Lung (tissue), 12 donors: ENCODE measurements around the gene PELI2. TPM values are rescaled to one million over a fixed set of nuclear protein-coding genes. Genes with fewer than 3 reads are reported as not detected.

Experiments used
- ATAC-seq: fragments of 200-7000 bp; cut with Tn5 transposase; one replicate; pipeline ENCODE4 v1.9.1; 2020; ENCODE audit warnings: moderate number of reproducible peaks; ENCODE audit not compliant: insufficient read depth, low FRiP score
- DNase-seq, 3 donors: peaks; one replicate each; pipeline ENCODE4 v3.0.0-alpha.2; 2013 to 2017
- H3K27ac ChIP-seq, 2 donors: one replicate each; pipeline ENCODE4 v1.5.1; 2013; ENCODE audit warnings: mild to moderate bottlenecking in 2 of 2, moderate library complexity in 2 of 2, control low read depth in 1 of 2, inconsistent platforms in 1 of 2, low read depth in 1 of 2, low read length in 1 of 2
- H3K27me3 ChIP-seq, 3 donors: one replicate each; pipeline ENCODE4 v1.5.1; 2013; ENCODE audit warnings: low read length in 2 of 3; ENCODE audit not compliant: control insufficient read depth in 3 of 3, insufficient read depth in 3 of 3
- H3K36me3 ChIP-seq, 4 donors: one replicate each; pipeline ENCODE4 v1.5.1; 2013; ENCODE audit warnings: low read length in 4 of 4, mild to moderate bottlenecking in 1 of 4, moderate library complexity in 1 of 4; ENCODE audit not compliant: control insufficient read depth in 4 of 4, insufficient read depth in 4 of 4
- H3K4me1 ChIP-seq, 5 donors: one replicate each; pipeline ENCODE4 v1.5.1; 2013; ENCODE audit warnings: low read length in 5 of 5, mild to moderate bottlenecking in 2 of 5, moderate library complexity in 1 of 5; ENCODE audit not compliant: control insufficient read depth in 5 of 5, insufficient read depth in 5 of 5
- H3K4me3 ChIP-seq: one replicate; pipeline ENCODE4 v1.5.1; 2013; ENCODE audit warnings: mild to moderate bottlenecking, control low read depth, moderate library complexity
- H3K9ac ChIP-seq, 2 donors: one replicate each; pipeline ENCODE4 v1.5.1; 2013; ENCODE audit warnings: low read length in 2 of 2, control low read depth in 1 of 2; ENCODE audit not compliant: insufficient read depth in 1 of 2
- H3K9me3 ChIP-seq, 4 donors: one replicate each; pipeline ENCODE4 v1.5.1; 2013; ENCODE audit warnings: low read length in 3 of 4, mild to moderate bottlenecking in 1 of 4, moderate library complexity in 1 of 4; ENCODE audit not compliant: control insufficient read depth in 4 of 4, insufficient read depth in 3 of 4
- CTCF ChIP-seq: IDR thresholded peaks from 2 replicates; pipeline ENCODE4 v1.5.1; 2012; ENCODE audit warnings: mild to moderate bottlenecking; ENCODE audit errors: control extremely low read depth, extremely low read depth
- WGBS, 2 donors: extraction: QIAGEN DNeasy Blood & Tissue Kit; methylation state at CpG; one replicate each; pipeline ENCODE4 v1.1.7; 2013; 5-methylcytosine and 5-hydroxymethylcytosine counted together
- polyA plus RNA-seq, 2 donors: library from polyadenylated mRNA; stranded (reverse); fragments of 200-250 nt; gene quantifications; one replicate each; pipeline ENCODE4 v1.2.1, GENCODE V29; 2013
- total RNA-seq, 2 donors: library from RNA; depleted of rRNA in 1 of 2; stranded (reverse); fragments of >200 nt in 1 of 2; gene quantifications; one replicate each; pipeline ENCODE4 v1.2.1, GENCODE V29; 2014 to 2021
- donor health status: control.
- donor health status: control.
- donor health status: Bipolar disorder and iron deficiency.
- donor health status: healthy.
- donor health status: DM: yes; HTN: yes; CAD: no.

The PELI2 gene
- total and polyA plus RNA-seq, 4 donors = 3.8 to 21.1 (median 8.5) TPM

DNA sequence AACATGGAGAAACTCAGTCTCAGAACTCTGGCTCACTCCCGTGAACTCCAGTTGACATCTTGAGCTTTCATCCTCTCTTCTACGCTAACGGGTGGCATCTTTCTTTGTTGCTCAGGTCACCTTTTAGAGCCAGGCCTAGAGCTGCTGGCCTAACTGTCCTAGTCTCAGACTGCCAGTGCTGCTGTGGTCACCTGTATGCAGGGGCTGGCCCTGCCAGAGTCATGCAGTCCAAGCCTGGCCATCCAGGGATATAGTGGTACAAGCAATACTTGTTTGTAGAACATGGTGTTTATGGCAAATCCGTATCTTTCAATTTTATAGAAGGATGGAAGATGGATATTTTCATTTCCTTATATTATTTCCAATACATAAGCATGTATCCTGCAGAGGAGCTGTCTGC is 117.2 kb downstream of the PELI2 start:
- Histone ChIP-seq H3K4me3 (no peak overlapping the region), H3K9ac (no peak overlapping the region), H3K9me3 (no peaks in the 10 kb centered on the region), H3K36me3 (no peaks in the 10 kb centered on the region), H3K4me1 (no peaks in the 10 kb centered on the region), H3K27me3 (no peaks in the 10 kb centered on the region), H3K27ac (no peak overlapping the region)
- no peak for TF ChIP-seq CTCF
- ATAC-seq = no peak
- DNase-seq = no peak
- 86 to 96% methylated on average over 4 of the region's 4 CpGs for WGBS, 2 donors

DNA sequence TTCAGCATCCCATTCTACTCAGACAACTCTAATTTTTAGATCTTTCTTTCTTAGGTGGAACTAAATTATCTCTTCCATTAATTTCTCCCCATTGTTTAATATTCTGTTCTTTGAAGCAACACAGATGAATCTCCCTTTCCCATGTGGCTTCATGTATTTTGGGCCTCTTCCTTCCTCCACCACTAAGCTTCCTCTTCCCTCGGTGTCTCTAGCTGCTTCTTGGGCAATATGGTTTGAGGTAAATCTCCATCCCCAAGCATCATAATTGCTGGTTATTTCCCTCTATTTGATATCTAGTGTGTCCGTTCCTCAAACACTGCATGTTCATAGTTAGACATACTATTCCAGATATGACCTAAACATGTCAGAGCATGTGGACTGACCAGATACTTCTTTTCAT is 119.2 kb downstream of the PELI2 start:
- no peak overlapping the region for H3K27ac ChIP-seq
- no peak for ATAC-seq

DNA sequence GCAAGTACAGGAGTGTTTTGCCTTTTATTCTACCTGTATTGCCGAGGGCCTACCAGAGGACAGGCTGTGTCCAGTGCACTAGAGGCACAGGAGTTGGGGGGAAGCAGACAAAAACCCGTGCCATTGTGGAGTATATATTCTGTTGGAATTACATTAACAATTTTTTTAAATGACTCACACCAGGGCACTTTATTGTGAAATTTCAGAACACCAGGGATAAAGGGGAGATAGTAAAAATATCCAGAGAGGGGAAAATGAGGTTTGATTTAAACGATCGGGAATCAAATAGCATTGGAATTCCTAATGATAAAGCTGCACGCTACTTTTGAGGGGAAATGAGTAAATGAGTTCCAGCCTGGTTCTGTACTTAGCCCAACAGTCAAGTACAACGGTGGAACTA is 123.2 kb downstream of the PELI2 start:
- Histone ChIP-seq H3K4me3 (no peak overlapping the region), H3K36me3 (no peaks in the 10 kb centered on the region), H3K9ac (no peak overlapping the region), H3K27me3 (no peaks in the 10 kb centered on the region), H3K27ac (no peak overlapping the region), H3K9me3 (no peaks in the 10 kb centered on the region), H3K4me1 (peaks cover 0 to 2% (median 0%) of the 10 kb centered on the region in 5 donors)
- WGBS, 2 donors = 79 to 93% methylated on average over 6 of the region's 6 CpGs
- DNase-seq = no peak
- ATAC-seq = no peak
- TF ChIP-seq CTCF = no peak

More for the DNA sequence above, 119.2 kb downstream of the PELI2 start:
- no peak overlapping the region for H3K4me3 ChIP-seq
- no peaks in the 10 kb centered on the region for H3K4me1 ChIP-seq
- H3K9me3 ChIP-seq = no peaks in the 10 kb centered on the region
- no peak overlapping the region for H3K9ac ChIP-seq
- WGBS, 2 donors = 30 to 36% methylated on average over 2 of the region's 2 CpGs
- DNase-seq = no peak
- no peaks in the 10 kb centered on the region for H3K27me3 ChIP-seq
- H3K36me3 ChIP-seq = no peaks in the 10 kb centered on the region
- no peak for TF ChIP-seq CTCF

DNA sequence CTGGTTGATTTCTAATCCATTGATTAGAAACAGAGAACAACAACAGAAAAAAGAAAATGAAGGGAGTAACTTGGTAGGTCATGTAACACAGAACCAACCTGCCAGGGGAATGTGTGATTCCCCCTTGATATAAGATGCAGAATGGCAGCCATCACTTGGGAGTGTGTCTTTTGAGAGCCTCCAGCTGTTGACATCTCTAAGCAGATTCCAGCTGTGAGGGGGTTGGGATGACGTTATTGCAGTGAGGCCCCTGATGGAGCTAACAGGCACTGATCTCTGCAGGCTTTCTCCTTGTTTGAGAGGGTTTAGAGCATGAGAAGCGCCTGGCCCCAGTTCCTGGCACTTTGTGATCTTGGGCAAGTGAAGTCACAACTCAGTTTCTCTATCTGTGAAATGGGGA is 124.9 kb downstream of the PELI2 start:
- DNase-seq (peak in 2 of 3 donors; percentile 37 to 43), ATAC-seq (no peak)
- no peaks in the 10 kb centered on the region for H3K9me3 ChIP-seq
- TF ChIP-seq CTCF = no peak
- peaks cover 0 to 2% (median 0%) of the 10 kb centered on the region in 5 donors for H3K4me1 ChIP-seq
- no peaks in the 10 kb centered on the region for H3K36me3 ChIP-seq
- no peak overlapping the region for H3K9ac ChIP-seq
- H3K27ac ChIP-seq = no peak overlapping the region
- H3K27me3 ChIP-seq = no peaks in the 10 kb centered on the region
- H3K4me3 ChIP-seq = no peak overlapping the region
- 82 to 91% methylated on average over 2 of the region's 2 CpGs for WGBS, 2 donors
